Endothelial cell (in vitro differentiated cells): ENCODE data around the gene FOXA3. TPM values are rescaled to one million over a fixed set of nuclear protein-coding genes. Genes with fewer than 3 reads are reported as not detected.

ENCODE experiments used
- DNase-seq: peaks from one replicate; pipeline ENCODE4 v3.0.0; 2021; ENCODE audit warnings: low spot score
- H3K27ac Mint-ChIP-seq: one replicate; pipeline ENCODE4 v1.8.0; 2021; ENCODE audit warnings: mixed read lengths, inconsistent platforms; ENCODE audit not compliant: unreplicated experiment
- H3K27me3 Mint-ChIP-seq: one replicate; pipeline ENCODE4 v1.8.0; 2021; ENCODE audit warnings: mild to moderate bottlenecking, moderate library complexity, mixed read lengths, inconsistent platforms; ENCODE audit not compliant: unreplicated experiment
- H3K36me3 Mint-ChIP-seq: one replicate; pipeline ENCODE4 v1.8.0; 2021; ENCODE audit warnings: mild to moderate bottlenecking, low read depth, mixed read lengths, inconsistent platforms; ENCODE audit not compliant: unreplicated experiment
- H3K4me1 Mint-ChIP-seq: one replicate; pipeline ENCODE4 v1.8.0; 2021; ENCODE audit warnings: mild to moderate bottlenecking, mixed read lengths, inconsistent platforms; ENCODE audit not compliant: unreplicated experiment
- H3K4me3 Mint-ChIP-seq: one replicate; pipeline ENCODE4 v1.8.0; 2021; ENCODE audit warnings: mild to moderate bottlenecking, mixed read lengths, inconsistent platforms; ENCODE audit not compliant: unreplicated experiment
- H3K9me3 Mint-ChIP-seq: one replicate; pipeline ENCODE4 v1.8.0; 2021; ENCODE audit warnings: mixed read lengths, inconsistent platforms; ENCODE audit not compliant: unreplicated experiment
- CTCF ChIP-seq: fragments of 200-600 bp; sonication (generic); IDR thresholded peaks from one replicate; pipeline ENCODE4 v1.5.0; 2021; ENCODE audit warnings: antibody characterized with exemption; ENCODE audit not compliant: unreplicated experiment
- total RNA-seq: library from RNA; stranded (reverse); fragmentation: NEBNext Ultra II Directional; extraction: Animal tissue kit (Norgen Biotek cat#: 25700); gene quantifications from one replicate; pipeline ENCODE4 v1.2.1, GENCODE V29; 2021; ENCODE audit not compliant: unreplicated experiment

FOXA3 gene
- total RNA-seq, 1 donor from 2014 or later: 1.1 TPM

- H3K4me1 Mint-ChIP-seq: peaks cover 3% of the 10 kb centered on the region
- H3K27ac Mint-ChIP-seq: no peak overlapping the region
- DNase-seq: no peak
- no peak for TF ChIP-seq CTCF
- H3K27me3 Mint-ChIP-seq: peaks cover 19% of the 10 kb centered on the region
- peak overlapping the region; percentile 14 for H3K4me3 Mint-ChIP-seq
- no peaks in the 10 kb centered on the region for H3K9me3 Mint-ChIP-seq
- H3K36me3 Mint-ChIP-seq: peaks cover 9% of the 10 kb centered on the region
Observed at GRCh38 chr19:45821570-45821969, 42.6 kb upstream of the FOXA3 start.

- H3K27ac Mint-ChIP-seq: no peak overlapping the region
- no peaks in the 10 kb centered on the region for H3K9me3 Mint-ChIP-seq
- H3K4me3 Mint-ChIP-seq: no peak overlapping the region
- H3K4me1 Mint-ChIP-seq: peaks cover 3% of the 10 kb centered on the region
- DNase-seq: no peak
- TF ChIP-seq CTCF: no peak
- peaks cover 21% of the 10 kb centered on the region for H3K27me3 Mint-ChIP-seq
- peaks cover 14% of the 10 kb centered on the region for H3K36me3 Mint-ChIP-seq
Observed at GRCh38 chr19:45822716-45823115, 41.4 kb upstream of the FOXA3 start.

- H3K36me3 Mint-ChIP-seq: peaks cover 18% of the 10 kb centered on the region
- H3K9me3 Mint-ChIP-seq: no peaks in the 10 kb centered on the region
- DNase-seq: no peak
- H3K4me1 Mint-ChIP-seq: peaks cover 3% of the 10 kb centered on the region
- H3K4me3 Mint-ChIP-seq: no peak overlapping the region
- no peak overlapping the region for H3K27ac Mint-ChIP-seq
- H3K27me3 Mint-ChIP-seq: peaks cover 24% of the 10 kb centered on the region
- no peak for TF ChIP-seq CTCF
Observed at GRCh38 chr19:45823182-45823581, 40.9 kb upstream of the FOXA3 start.

- Mint-ChIP-seq H3K36me3 (peaks cover 26% of the 10 kb centered on the region), H3K4me1 (peaks cover 3% of the 10 kb centered on the region), H3K27ac (peak overlapping the region; percentile 62), H3K9me3 (no peaks in the 10 kb centered on the region), H3K4me3 (no peak overlapping the region), H3K27me3 (peaks cover 28% of the 10 kb centered on the region)
- no peak for TF ChIP-seq CTCF
- no peak for DNase-seq
Observed at GRCh38 chr19:45824041-45824471, 40.1 kb upstream of the FOXA3 start.

GRCh38 chr19:45824531-45825262 is 39.4 kb upstream of the FOXA3 start:
- peak overlapping the region; percentile 18 for H3K4me3 Mint-ChIP-seq
- H3K27ac Mint-ChIP-seq: peak overlapping the region; percentile 62
- H3K9me3 Mint-ChIP-seq: no peaks in the 10 kb centered on the region
- no peak for TF ChIP-seq CTCF
- H3K36me3 Mint-ChIP-seq: peaks cover 33% of the 10 kb centered on the region
- peaks cover 3% of the 10 kb centered on the region for H3K4me1 Mint-ChIP-seq
- no peak for DNase-seq
- H3K27me3 Mint-ChIP-seq: peaks cover 25% of the 10 kb centered on the region
